NCI-H1048 (cell line): ENCODE data around the gene CHERP.
"Not testable (repeated sequence)": the region's sequence is repeated elsewhere in the genome, so short reads cannot be mapped to it uniquely, and the experiment has no call there.

Experiments
- DNase-seq: peaks from one replicate; lab custom pipeline; 2025; lab: John Stamatoyannopoulos, UW

Gene CHERP

DNA sequence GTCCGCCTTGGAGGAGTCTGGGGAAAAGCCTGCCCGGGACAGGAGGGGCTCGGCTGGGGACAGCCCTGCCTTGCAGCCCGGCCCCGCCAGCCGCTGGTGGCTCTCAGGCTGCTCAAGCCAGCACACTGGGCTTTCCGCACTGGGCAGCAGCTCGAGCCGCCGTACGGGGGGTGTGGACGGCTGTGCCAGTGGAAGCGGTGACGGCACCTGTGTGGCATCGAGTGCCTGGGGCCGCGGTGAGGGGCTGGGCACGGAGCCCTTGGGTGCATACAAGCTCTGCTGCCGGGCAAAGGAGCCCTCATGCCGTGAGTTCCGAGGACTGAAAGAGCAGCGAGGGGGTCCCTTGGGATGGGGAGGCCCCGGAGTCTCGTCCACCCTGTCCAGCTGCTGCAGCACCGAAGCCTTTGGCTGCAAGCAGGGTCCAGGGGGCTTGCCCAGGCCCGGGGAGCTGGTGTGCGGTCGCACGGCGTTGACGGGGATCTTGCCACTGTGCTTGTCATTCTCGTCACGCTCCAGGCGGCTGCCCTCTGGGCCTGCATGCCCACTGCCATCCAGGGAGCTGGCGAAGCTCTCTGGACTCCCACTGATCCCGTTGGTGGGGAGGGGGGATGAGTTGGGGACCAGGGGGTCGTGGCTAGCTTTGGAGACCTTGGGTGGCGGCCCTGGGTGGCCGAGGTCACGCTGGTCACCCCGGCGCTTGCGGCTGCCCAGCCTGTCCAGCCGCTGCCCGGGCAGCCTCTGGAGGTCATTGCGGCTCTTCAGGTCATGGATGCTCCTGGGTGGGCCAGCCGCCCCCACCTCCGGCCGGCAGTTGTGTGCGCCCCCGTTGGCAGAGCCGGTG lies 34.7 kb upstream of the CHERP start:
- DNase-seq, result no peak

- DNase-seq, result no peak
These were observed 33.8 kb upstream of the CHERP start for GRCh38 chr19:16575861-16576689.

DNA sequence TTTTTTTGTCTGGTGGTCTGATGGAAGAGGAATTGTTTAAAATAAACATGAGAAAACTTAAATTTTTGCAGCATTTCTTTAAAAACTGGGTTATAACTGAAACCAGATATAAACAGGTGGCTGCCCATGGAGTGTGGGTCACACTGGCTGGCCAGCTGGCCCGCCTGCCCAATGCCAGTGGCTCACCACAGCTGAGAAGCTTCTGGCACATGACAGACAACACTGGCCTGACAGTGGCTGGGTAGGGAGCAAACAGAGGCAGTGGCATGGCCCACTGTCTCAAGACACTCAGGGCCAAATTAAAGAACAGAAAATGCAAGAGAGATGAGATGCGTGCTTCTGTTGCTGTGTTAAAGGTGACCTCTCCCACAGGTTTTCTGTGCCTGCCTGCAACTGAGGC lies 33.0 kb upstream of the CHERP start:
- DNase-seq, result no peak

DNA sequence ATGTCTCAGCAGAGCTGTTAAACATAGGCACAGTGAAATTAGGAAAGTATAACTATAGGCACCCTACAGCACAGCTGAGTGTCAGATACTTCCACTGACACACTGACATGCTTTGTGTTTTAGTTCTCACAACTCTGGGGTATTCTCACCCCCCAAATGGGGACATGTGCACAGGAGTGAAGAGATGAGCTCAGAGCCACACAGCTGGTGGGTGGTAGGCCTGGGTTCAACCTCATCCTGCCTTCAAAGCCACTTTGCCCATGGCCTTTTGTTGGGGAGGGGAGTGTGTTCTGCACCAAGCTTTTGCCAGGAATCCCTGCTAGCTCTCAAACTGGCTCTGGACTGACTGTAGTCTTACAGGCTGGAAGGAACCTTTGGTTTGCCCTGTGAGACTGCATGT lies 31.7 kb upstream of the CHERP start:
- no peak for DNase-seq

DNA sequence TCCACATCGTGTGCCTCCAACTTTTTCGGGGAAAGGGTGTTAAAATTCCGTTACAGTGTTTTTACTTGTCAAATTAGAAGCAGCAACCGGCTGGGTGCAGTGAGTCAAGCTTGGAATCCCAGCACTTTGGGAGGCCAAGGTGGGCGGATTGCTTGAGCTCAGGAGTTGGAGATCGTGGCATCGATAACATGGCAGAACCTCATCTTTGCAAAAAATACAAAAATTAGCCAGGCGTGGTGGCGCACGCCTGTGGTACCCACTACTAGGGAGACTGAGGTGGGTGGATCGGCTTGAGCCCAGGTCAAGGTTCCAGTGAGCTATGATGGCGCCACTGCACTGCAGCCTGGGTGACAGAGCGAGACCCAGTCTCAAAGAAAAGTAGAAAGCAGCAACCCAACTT lies 31.1 kb upstream of the CHERP start:
- DNase-seq, result no peak

DNA sequence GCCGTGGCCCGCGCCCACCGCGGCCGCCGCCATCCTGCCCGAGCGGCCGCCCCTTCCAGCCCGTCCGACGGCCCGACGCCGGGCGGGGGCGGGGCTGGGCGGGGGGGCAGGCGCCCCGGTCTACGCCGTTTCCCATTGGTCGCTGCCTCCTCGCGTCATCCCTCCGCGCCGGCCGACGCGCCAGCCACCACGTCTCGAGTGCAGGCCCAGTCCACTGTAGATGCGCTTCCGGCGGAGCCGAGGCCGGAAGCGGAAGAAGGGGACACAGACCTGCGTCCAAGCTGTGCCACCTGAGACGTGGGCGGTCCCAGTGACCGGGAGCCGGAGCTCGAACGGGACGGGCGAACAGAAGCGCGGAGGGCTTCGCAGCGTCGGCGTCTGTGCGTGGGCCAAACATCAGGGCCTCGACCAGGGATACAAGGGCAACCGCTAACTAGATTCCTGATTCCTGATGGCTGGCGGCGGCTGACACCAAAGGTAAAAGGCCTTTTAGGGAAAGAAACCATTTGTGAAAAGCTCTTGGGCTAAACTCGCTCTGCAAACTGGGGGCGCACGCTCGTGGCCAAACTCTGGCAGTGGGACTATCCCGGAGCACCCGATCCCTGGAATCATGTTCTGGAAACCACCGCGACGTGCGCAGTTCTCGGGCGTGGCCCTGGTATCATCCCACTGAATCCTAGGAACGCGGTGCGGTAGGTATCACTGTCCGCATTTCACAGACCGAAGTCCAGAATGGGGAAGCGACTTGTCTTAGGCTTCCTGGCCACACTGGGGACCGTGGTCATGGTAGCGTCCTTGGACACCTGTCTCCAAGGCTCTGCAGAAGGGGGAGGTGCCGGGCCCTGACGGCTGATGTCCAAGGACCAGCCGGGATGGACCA lies 30.3 kb upstream of the CHERP start, which contains the start of gene SLC35E1:
Gene SLC35E1 (minus strand): TSS at position 84 of the 880 bp plus-strand sequence. CDS start 51 bp downstream, at position 33.
- peak; percentile 95 for DNase-seq

GRCh38 chr19:16571822-16572331 lies 29.6 kb upstream of the CHERP start:
- no peak for DNase-seq

GRCh38 chr19:16571283-16571682 lies 29.0 kb upstream of the CHERP start:
- DNase-seq, result no peak

DNA sequence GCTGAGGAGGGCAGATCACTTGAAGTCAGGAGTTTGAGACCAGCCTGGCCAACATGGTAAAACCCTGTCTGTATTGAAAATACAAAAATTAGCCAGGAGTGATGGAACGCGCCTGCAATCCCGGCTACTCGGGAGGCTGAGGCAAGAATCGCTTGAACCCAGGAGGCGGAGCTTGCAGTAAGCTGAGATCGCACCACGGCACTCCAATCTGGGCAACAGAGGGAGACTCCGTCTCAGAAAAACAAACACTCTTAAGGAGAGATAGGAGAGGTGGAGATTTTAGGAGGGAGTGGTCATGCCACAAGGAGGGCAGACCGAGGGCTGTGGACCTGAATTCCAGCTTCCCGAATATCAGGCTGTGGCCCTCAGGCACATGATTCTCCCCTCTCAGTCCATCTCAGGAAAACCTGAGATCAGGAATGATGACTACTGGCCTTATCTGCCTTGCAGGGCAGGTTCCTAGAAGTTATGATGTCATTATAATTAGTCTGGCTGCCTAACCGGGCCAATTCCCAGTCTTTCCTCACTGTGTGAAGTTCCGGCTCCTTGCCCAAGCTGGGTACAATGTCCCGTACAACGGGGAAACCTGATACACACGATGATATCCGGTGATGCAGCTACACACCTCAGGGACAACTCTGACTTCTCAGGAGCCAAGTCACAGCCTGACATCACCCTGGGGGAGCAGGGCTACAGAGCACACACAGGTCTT lies 27.5 kb upstream of the CHERP start:
- no peak for DNase-seq

- no peak for DNase-seq
These were observed 24.5 kb upstream of the CHERP start for GRCh38 chr19:16566702-16567101.

DNA sequence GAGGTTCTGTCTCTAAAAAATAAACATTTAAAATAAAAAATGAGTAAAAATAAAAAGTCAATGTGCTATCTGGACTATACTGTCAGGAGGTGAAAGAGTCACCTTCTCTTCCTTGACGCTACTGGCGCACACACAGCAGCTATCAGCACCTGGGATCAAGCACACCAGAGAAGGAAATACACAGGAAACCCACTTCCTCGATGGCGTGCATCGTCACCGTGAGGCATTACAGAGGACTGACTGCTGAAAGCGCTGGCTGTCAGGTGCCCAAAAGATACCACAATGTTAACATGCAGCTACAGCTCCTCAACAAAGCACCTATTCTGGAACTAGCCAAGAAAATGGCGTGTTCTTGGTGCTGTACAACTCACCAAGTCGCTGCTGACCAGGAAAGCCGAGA lies 23.9 kb upstream of the CHERP start:
- DNase-seq, result no peak

GRCh38 chr19:16564842-16565241 lies 22.6 kb upstream of the CHERP start:
- no peak for DNase-seq

GRCh38 chr19:16562608-16563025 lies 20.4 kb upstream of the CHERP start:
- no peak for DNase-seq

DNA sequence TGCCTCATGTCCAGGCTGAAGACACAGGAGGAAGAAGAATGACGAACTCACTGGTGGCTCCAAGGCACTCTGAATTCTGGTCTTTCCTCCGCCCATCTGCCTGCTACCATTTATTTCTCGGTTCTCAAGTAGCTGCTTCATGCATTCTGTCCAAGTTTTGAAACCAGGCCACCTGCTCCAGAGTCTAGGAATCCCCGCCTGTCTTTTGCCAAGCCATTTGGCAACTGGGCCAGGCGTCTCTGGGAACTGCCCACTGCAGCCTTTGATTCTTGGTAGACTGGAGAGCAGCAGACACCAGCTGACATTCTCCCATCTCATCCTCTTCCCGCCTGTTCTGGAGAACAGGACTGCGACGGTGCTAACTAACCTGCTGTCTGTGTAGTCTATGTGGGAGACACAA lies 19.1 kb upstream of the CHERP start:
- DNase-seq, result no peak

- DNase-seq, result no peak
These were observed 17.6 kb upstream of the CHERP start for GRCh38 chr19:16559780-16560276.

DNA sequence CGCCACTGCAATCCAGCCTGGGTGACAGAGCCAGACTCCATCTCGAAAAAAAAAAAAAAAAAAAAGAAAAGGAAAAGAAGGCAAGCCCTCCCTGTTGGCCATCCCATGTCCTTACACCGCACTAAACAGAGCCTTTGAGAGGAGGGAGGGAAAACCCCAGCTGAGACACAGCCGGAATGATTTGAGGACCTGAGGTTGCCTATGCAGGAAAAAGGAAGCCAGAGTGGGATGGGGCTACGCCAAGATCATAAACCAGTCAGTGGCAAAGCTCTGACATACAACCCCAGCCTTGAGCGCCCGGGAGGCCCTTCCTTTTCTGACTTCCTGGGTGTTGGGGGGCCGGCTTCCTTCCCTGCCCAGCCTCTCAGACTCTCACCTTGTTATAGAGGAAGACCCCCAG lies 12.5 kb upstream of the CHERP start:
- no peak for DNase-seq

DNA sequence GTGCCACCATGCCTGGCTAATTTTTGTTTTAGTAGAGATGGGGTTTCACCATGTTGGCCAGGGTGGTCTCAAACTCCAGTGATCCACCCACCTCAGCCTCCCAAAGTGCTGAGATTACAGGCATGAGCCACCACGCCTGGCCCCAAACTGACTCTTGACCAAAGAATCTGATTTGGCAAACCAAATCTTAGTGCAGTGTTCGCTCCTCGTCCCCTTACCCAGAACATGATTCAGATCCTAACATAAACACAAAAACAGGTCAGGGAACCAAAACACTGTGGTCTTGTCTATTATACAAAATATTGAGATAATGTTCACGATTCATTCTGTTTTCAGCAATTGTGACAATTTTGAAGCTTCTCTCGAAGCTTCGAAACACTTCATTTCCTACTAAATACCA lies 9.7 kb upstream of the CHERP start:
- not testable (repeated sequence) for DNase-seq

GRCh38 chr19:16548956-16549355 lies 6.7 kb upstream of the CHERP start:
- no peak for DNase-seq

- DNase-seq, result no peak
These were observed 2.4 kb upstream of the CHERP start for GRCh38 chr19:16544473-16545231.

GRCh38 chr19:16543734-16544133 lies 1.5 kb upstream of the CHERP start:
- not testable (repeated sequence) for DNase-seq
